HepG2 (cell line): ENCODE measurements around the gene RPTOR. TPM values are rescaled to one million over a fixed set of nuclear protein-coding genes. Genes with fewer than 3 reads are reported as not detected.
A peak's percentile ranks its signal among the peaks of the same experiment; 100 is the strongest.

Experiments used
- ATAC-seq: fragments of 200-7000 bp; cut with Tn5 transposase; 3 replicates; pipeline ENCODE4 v1.9.1; 2020; ENCODE audit warnings: mild to moderate bottlenecking, moderate library complexity
- BruUV-seq: library from RNA; stranded (reverse); fragments of 400-500 nt; replicated peaks from 2 replicates; lab custom pipeline; 2021; lab: Mats Ljungman, UMichigan
- CTCF ChIA-PET: fragments of 300-600 bp; formaldehyde crosslinking; extraction: SDS; loops from one replicate; lab custom pipeline; 2021; ENCODE audit warnings: low total read pairs, inconsistent platforms, low intra/inter-chr PET ratio; lab: Yijun Ruan, JAX
- POLR2A ChIA-PET: fragments of 350-600 bp; sonication (Branson Sonifier 250); formaldehyde crosslinking; loops from one replicate; lab custom pipeline; 2020; ENCODE audit warnings: antibody characterized with exemption, inconsistent platforms; lab: Yijun Ruan, JAX
- DNase-seq: peaks from one replicate; pipeline ENCODE4 v3.0.0-alpha.2; 2015; ENCODE audit warnings: low spot score
- FAIRE-seq: peaks from 3 replicates; lab custom pipeline; 2011; peaks lifted over from hg19 to GRCh38; lab: Jason Lieb, UNC
- H2AFZ ChIP-seq: one replicate; pipeline ENCODE4 v1.6.1; 2011; ENCODE audit warnings: low read length, inconsistent platforms
- H3K27ac ChIP-seq: fragments of 300-600 bp; 3 replicates; pipeline ENCODE4 v1.8.0; 2011; ENCODE audit warnings: mixed run types, mild to moderate bottlenecking, mixed read lengths, low read length, inconsistent platforms; ENCODE audit not compliant: insufficient read depth; ENCODE audit errors: extremely low read length
- H3K27me3 ChIP-seq, 2 experiments: fragments of 200-600 bp in 1 of 2; 2 replicates in 1 of 2; 3 replicates in 1 of 2; pipeline versions ENCODE4 v1.6.0 to v1.8.0; 2011; ENCODE audit warnings: low read length in 2 of 2, mild to moderate bottlenecking in 2 of 2, moderate library complexity in 2 of 2, inconsistent platforms in 1 of 2; ENCODE audit not compliant: insufficient read depth in 2 of 2, control insufficient read depth in 1 of 2
- H3K36me3 ChIP-seq, 2 experiments: fragments of 200-600 bp in 1 of 2; replicated peaks in 1 of 2; 2 replicates in 1 of 2; 3 replicates in 1 of 2; pipeline versions ENCODE4 v1.5.1 to v1.8.0; 2011; ENCODE audit warnings: low read length in 2 of 2, inconsistent platforms in 1 of 2; ENCODE audit not compliant: insufficient read depth in 2 of 2, control insufficient read depth in 1 of 2
- H3K4me1 ChIP-seq: 2 replicates; pipeline ENCODE4 v1.5.1; 2012; ENCODE audit warnings: low read length, inconsistent platforms; ENCODE audit not compliant: insufficient read depth
- H3K4me2 ChIP-seq: 2 replicates; pipeline ENCODE4 v1.6.0; 2011; ENCODE audit warnings: low read depth, low read length, inconsistent platforms
- H3K4me3 ChIP-seq, 3 experiments: fragments of 200-600 bp in 1 of 3; sonication (generic), shearing (Covaris generic) in 1 of 3; replicated peaks in 1 of 3; 2 replicates each; pipeline ENCODE4 v1.5.1; 2011 to 2016; ENCODE audit warnings: low read length in 3 of 3, inconsistent platforms in 2 of 3, low read depth in 2 of 3, mild to moderate bottlenecking in 2 of 3, control low read depth in 1 of 3, mixed read lengths in 1 of 3; ENCODE audit not compliant: insufficient read depth in 1 of 3
- H3K79me2 ChIP-seq: one replicate; pipeline ENCODE4 v1.6.1; 2011; ENCODE audit warnings: low read length, inconsistent platforms; ENCODE audit not compliant: insufficient read depth
- H3K9ac ChIP-seq: 2 replicates; pipeline ENCODE4 v1.6.0; 2011; ENCODE audit warnings: mild to moderate bottlenecking, low read depth, low read length, inconsistent platforms; ENCODE audit not compliant: insufficient read depth
- H3K9me3 ChIP-seq: 2 replicates; pipeline ENCODE4 v1.5.1; 2012; ENCODE audit warnings: mild to moderate bottlenecking, low read length
- H4K20me1 ChIP-seq: 2 replicates; pipeline ENCODE4 v1.6.0; 2011; ENCODE audit warnings: inconsistent platforms, mild to moderate bottlenecking, low read length, moderate library complexity; ENCODE audit not compliant: insufficient read depth
- BATF2 ChIP-seq: sonication (generic); formaldehyde crosslinking; IDR thresholded peaks from 2 replicates; pipeline ENCODE4 v1.8.0; 2022; ENCODE audit warnings: mild to moderate bottlenecking, missing genetic modification reagents, moderate library complexity
- FOXM1 ChIP-seq: sonication (generic); formaldehyde crosslinking; IDR thresholded peaks from 2 replicates; pipeline ENCODE4 v1.5.0; 2020; ENCODE audit warnings: missing genetic modification reagents
- FOXP1 ChIP-seq, 2 experiments: fragments of 450-650 bp in 1 of 2; IDR thresholded peaks; 2 replicates each; pipeline ENCODE4 v1.6.1; 2017 to 2018; ENCODE audit warnings: antibody characterized with exemption in 1 of 2
- NFE2L2 ChIP-seq: fragments of 150-350 bp; IDR thresholded peaks from 2 replicates; pipeline ENCODE4 v1.6.1; 2014; ENCODE audit warnings: low read length
- NFYC ChIP-seq: IDR thresholded peaks from 2 replicates; pipeline ENCODE4 v1.6.1; 2016; ENCODE audit warnings: missing genetic modification reagents, missing compliant biosample characterization
- ONECUT2 ChIP-seq: sonication (generic); formaldehyde crosslinking; IDR thresholded peaks from 2 replicates; pipeline ENCODE4 v1.4.0; 2020; ENCODE audit warnings: missing genetic modification reagents
- SOX13 ChIP-seq, 3 experiments: fragments of 450-650 bp in 1 of 3; sonication (generic) in 1 of 3; formaldehyde crosslinking in 1 of 3; IDR thresholded peaks in 2 of 3; conservative IDR thresholded peaks in 1 of 3; 2 replicates each; pipeline versions ENCODE4 v1.5.0 to v1.6.1; 2016 to 2020; ENCODE audit warnings: antibody characterized with exemption in 1 of 3, mild to moderate bottlenecking in 1 of 3, missing compliant biosample characterization in 1 of 3, missing genetic modification reagents in 1 of 3, moderate library complexity in 1 of 3
- TFE3 ChIP-seq: IDR thresholded peaks from 2 replicates; pipeline ENCODE4 v1.6.1; 2016
- ZNF142 ChIP-seq: sonication (generic); formaldehyde crosslinking; IDR thresholded peaks from 2 replicates; pipeline ENCODE4 v1.4.0; 2020; ENCODE audit warnings: missing genetic modification reagents
- ZNF704 ChIP-seq: sonication (generic); formaldehyde crosslinking; IDR thresholded peaks from 2 replicates; pipeline ENCODE4 v1.8.1; 2023; ENCODE audit warnings: mild to moderate bottlenecking, inconsistent platforms, moderate library complexity, missing genetic modification reagents, borderline replicate concordance
- ZNF770 ChIP-seq: sonication (generic); formaldehyde crosslinking; IDR thresholded peaks from 2 replicates; pipeline ENCODE4 v1.5.0; 2020; ENCODE audit warnings: mild to moderate bottlenecking, missing genetic modification reagents
- WGBS: methylation state at CpG from one replicate; pipeline ENCODE4 v1.1.6; 2017; ENCODE audit warnings: low lambda C conversion rate; 5-methylcytosine and 5-hydroxymethylcytosine counted together
- in situ Hi-C: cut with HindIII; loops from 2 replicates; pipeline ENCODE4 v1.10.0; 2017; ENCODE audit warnings: low pct_unique_long_range_greater_than_20kb; ENCODE audit not compliant: extremely low pct_ligation_motif_present
- intact Hi-C: fragments of 100-400 bp; cut with micrococcal nuclease; formaldehyde crosslinking; loops from one replicate; pipeline ENCODE4 v1.10.0; 2022; ENCODE audit not compliant: unreplicated experiment
- polyA plus RNA-seq, 8 experiments: library from polyadenylated mRNA; depleted of rRNA in 3 of 8; stranded (reverse) in 7 of 8; unstranded in 1 of 8; fragments of >200 nt; fragmentation: Illumina TruSeq in 4 of 8; extraction: Trizol in 4 of 8; gene quantifications; 2 replicates each; pipeline versions ENCODE4 v1.2.1 to v1.2.3, GENCODE V29; 2011 to 2016; ENCODE audit warnings: low read depth in 4 of 8, missing spikeins in 1 of 8, mixed read lengths in 1 of 8; ENCODE audit not compliant: insufficient read depth in 1 of 8
- total RNA-seq, 5 experiments: library from RNA; depleted of rRNA; stranded (reverse); fragments of >200 nt; fragmentation: Illumina TruSeq; extraction: Trizol; gene quantifications; 2 replicates each; pipeline ENCODE4 v1.2.3, GENCODE V29; 2016; ENCODE audit warnings: low read depth in 1 of 5

Gene RPTOR
- total and polyA plus RNA-seq, 2 of the 13 experiments (the other 11 are each of a cell fraction or from before 2014, with no cell fraction given), result 6.6 to 25.3 TPM

DNA sequence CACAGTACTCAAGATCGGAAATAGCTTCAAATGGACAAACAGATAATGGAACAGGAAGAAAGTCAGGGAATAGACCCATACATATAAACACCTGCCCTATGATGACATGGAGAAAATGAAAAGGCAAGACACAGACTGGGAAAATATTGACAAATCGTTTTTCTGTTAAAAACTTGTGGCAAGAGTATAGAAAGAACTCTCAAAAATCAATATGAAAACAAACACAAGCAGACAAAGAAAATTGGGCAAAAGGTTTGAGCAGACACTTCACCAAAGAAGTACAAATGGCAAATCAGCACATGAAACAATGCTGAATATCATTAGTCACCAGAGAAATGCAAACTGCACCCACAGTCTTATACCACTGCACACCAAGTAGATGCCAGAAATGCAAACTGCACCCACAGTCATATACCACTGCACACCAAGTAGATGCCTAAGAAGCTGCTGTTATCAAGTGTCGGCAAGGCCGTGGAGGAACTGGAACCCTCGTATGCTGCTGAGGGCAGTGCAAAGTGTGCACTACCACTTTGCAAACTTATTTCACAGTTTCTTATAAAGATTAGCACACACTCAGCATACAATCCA lies 323.5 kb downstream of the RPTOR start:
- CTCF ChIA-PET, result interaction anchor here (2.6 kb wide), 1 partner anchor 113 kb away, joined by 13 read pairs; no protein-coding TSS in a partner anchor
- intact Hi-C loops, result no loop called here
- TF ChIP-seq FOXP1 (IDR thresholded peaks at IDR 0.05) (no peak), FOXP1 (CRISPR knock-in tag; IDR thresholded peaks at IDR 0.05) (0 out of 2 replicates have a peak, but pooled peaks have one; percentile 19), NFE2L2 (no peak), BATF2 (CRISPR knock-in tag) (no peak), ZNF704 (no peak), ZNF770 (no peak), FOXM1 (CRISPR knock-in tag) (no peak), NFYC (no peak), SOX13 (IDR thresholded peaks at IDR 0.05) (no peak), SOX13 (CRISPR knock-in tag; conservative IDR thresholded peaks at IDR 0.05 in 1 of 2, IDR thresholded peaks at IDR 0.05 in 1 of 2) (peak in 1 of 2 experiments; percentile 38; a peak in 1 of 4 replicates), TFE3 (no peak), ZNF142 (CRISPR knock-in tag) (no peak), ONECUT2 (peak; percentile 60; the same call in 1 of the 2 replicates)

More for the DNA sequence above, 323.5 kb downstream of the RPTOR start:
- H3K4me2 ChIP-seq, result no peak overlapping the region
- no peak for DNase-seq
- H3K36me3 ChIP-seq, result peaks cover 9 to 10% of the 10 kb centered on the region in 2 experiments; a peak in 3 of 5 replicates
- H2AFZ ChIP-seq, result no peak overlapping the region
- H3K4me3 ChIP-seq, result no peak overlapping the region
- no peaks in the 10 kb centered on the region for H4K20me1 ChIP-seq
- no peak overlapping the region for H3K27ac ChIP-seq
- H3K9ac ChIP-seq, result no peak overlapping the region
- POLR2A ChIA-PET, result no interaction called here
- no peaks in the 10 kb centered on the region for H3K79me2 ChIP-seq
- H3K4me1 ChIP-seq, result peaks cover 12% of the 10 kb centered on the region
- ATAC-seq, result no peak; the same call in 2 of the 3 replicates
- BruUV-seq, result no TSS peak
- in situ Hi-C loops, result no loop called here
- H3K9me3 ChIP-seq, result no peaks in the 10 kb centered on the region
- no peaks in the 10 kb centered on the region for H3K27me3 ChIP-seq
- WGBS, result 79% methylated on average over 5 of the region's 5 CpGs
- FAIRE-seq, result no peak
